H9 (cell line): Measurements from ENCODE around the gene TARBP2. TPM values are rescaled to one million over a fixed set of nuclear protein-coding genes. Genes with fewer than 3 reads are reported as not detected.
A peak's percentile ranks its signal among the peaks of the same experiment; 100 is the strongest.

Source experiments
- DNase-seq: peaks from one replicate; pipeline ENCODE4 v3.0.0-alpha.2; 2017
- H2AFZ ChIP-seq: one replicate; pipeline ENCODE4 v1.6.1; 2013; ENCODE audit warnings: mild to moderate bottlenecking, low read length, control low read depth, moderate library complexity
- H2AK5ac ChIP-seq: 2 replicates; pipeline ENCODE4 v1.6.1; 2013; ENCODE audit warnings: low read length, control low read depth, mixed read lengths; ENCODE audit not compliant: insufficient read length
- H2BK120ac ChIP-seq: one replicate; pipeline ENCODE4 v1.6.1; 2013; ENCODE audit warnings: low read depth, mild to moderate bottlenecking, low read length, control low read depth, inconsistent platforms; ENCODE audit not compliant: poor library complexity, severe bottlenecking
- H2BK12ac ChIP-seq: 2 replicates; pipeline ENCODE4 v1.6.1; 2013; ENCODE audit warnings: low read length, control low read depth, mixed read lengths, low read depth; ENCODE audit not compliant: insufficient read length
- H2BK15ac ChIP-seq: 2 replicates; pipeline ENCODE4 v1.6.1; 2013; ENCODE audit warnings: low read depth, low read length, control low read depth
- H2BK20ac ChIP-seq: one replicate; pipeline ENCODE4 v1.6.1; 2013; ENCODE audit warnings: low read depth, mild to moderate bottlenecking, low read length, control low read depth, inconsistent platforms; ENCODE audit not compliant: poor library complexity, severe bottlenecking
- H2BK5ac ChIP-seq: 2 replicates; pipeline ENCODE4 v1.6.1; 2013; ENCODE audit warnings: low read length, control low read depth, mixed read lengths; ENCODE audit not compliant: insufficient read length
- H3K14ac ChIP-seq: 2 replicates; pipeline ENCODE4 v1.6.1; 2013; ENCODE audit warnings: low read length, control low read depth; ENCODE audit not compliant: insufficient read depth
- H3K18ac ChIP-seq: 2 replicates; pipeline ENCODE4 v1.6.1; 2013; ENCODE audit warnings: low read depth, mild to moderate bottlenecking, mixed read lengths, low read length, control low read depth; ENCODE audit not compliant: insufficient read length
- H3K23ac ChIP-seq: 2 replicates; pipeline ENCODE4 v1.6.1; 2013; ENCODE audit warnings: low read length, control low read depth, mixed read lengths, low read depth; ENCODE audit not compliant: insufficient read length
- H3K23me2 ChIP-seq: 2 replicates; pipeline ENCODE4 v1.6.1; 2013; ENCODE audit warnings: low read depth, mild to moderate bottlenecking, mixed read lengths, low read length, control low read depth; ENCODE audit not compliant: insufficient read length, poor library complexity, severe bottlenecking
- H3K27ac ChIP-seq: 2 replicates; pipeline ENCODE4 v1.5.1; 2013; ENCODE audit warnings: low read length, control low read depth, mixed read lengths, low read depth; ENCODE audit not compliant: insufficient read length
- H3K27me3 ChIP-seq: 2 replicates; pipeline ENCODE4 v1.6.1; 2013; ENCODE audit warnings: low read length, control low read depth, inconsistent platforms; ENCODE audit not compliant: insufficient read depth
- H3K4ac ChIP-seq: 2 replicates; pipeline ENCODE4 v1.6.1; 2013; ENCODE audit warnings: low read depth, mild to moderate bottlenecking, control low read depth, inconsistent platforms, low read length, moderate library complexity
- H3K4me1 ChIP-seq: 2 replicates; pipeline ENCODE4 v1.6.1; 2013; ENCODE audit warnings: low read length, control low read depth, inconsistent platforms; ENCODE audit not compliant: insufficient read depth
- H3K4me2 ChIP-seq: 2 replicates; pipeline ENCODE4 v1.6.1; 2013; ENCODE audit warnings: low read length, control low read depth, mixed read lengths; ENCODE audit not compliant: insufficient read length, insufficient read depth
- H3K56ac ChIP-seq: 2 replicates; pipeline ENCODE4 v1.6.1; 2013; ENCODE audit warnings: low read depth, mild to moderate bottlenecking, mixed read lengths, low read length, control low read depth; ENCODE audit not compliant: insufficient read length
- H3K79me1 ChIP-seq: 2 replicates; pipeline ENCODE4 v1.6.1; 2013; ENCODE audit warnings: low read depth, mild to moderate bottlenecking, moderate library complexity, low read length, control low read depth, inconsistent platforms; ENCODE audit not compliant: insufficient read depth, poor library complexity, severe bottlenecking
- H3K79me2 ChIP-seq: 2 replicates; pipeline ENCODE4 v1.6.1; 2013; ENCODE audit warnings: low read length, control low read depth, inconsistent platforms; ENCODE audit not compliant: insufficient read depth
- H3K9ac ChIP-seq: 2 replicates; pipeline ENCODE4 v1.6.1; 2013; ENCODE audit warnings: low read length, control low read depth, mixed read lengths; ENCODE audit not compliant: insufficient read length; ENCODE audit errors: extremely low read depth
- H3K9me3 ChIP-seq: one replicate; pipeline ENCODE4 v1.6.1; 2013; ENCODE audit warnings: low read depth, low read length, inconsistent platforms; ENCODE audit not compliant: control insufficient read depth
- H3T11ph ChIP-seq: one replicate; pipeline ENCODE4 v1.6.1; 2013; ENCODE audit warnings: mild to moderate bottlenecking, low read length, control low read depth, inconsistent platforms
- H4K20me1 ChIP-seq: one replicate; pipeline ENCODE4 v1.6.1; 2013; ENCODE audit not compliant: control insufficient read depth, insufficient read length, insufficient read depth
- H4K5ac ChIP-seq: 2 replicates; pipeline ENCODE4 v1.6.1; 2013; ENCODE audit warnings: low read depth, mild to moderate bottlenecking, mixed read lengths, low read length, control low read depth; ENCODE audit not compliant: insufficient read length
- H4K8ac ChIP-seq: replicated peaks from 2 replicates; pipeline ENCODE4 v1.6.1; 2013; ENCODE audit warnings: low read length, control low read depth, mixed read lengths, low read depth; ENCODE audit not compliant: insufficient read length
- H4K91ac ChIP-seq: 2 replicates; pipeline ENCODE4 v1.6.1; 2013; ENCODE audit warnings: low read depth, mild to moderate bottlenecking, moderate library complexity, mixed read lengths, low read length, control low read depth; ENCODE audit not compliant: insufficient read length
- H3K27ac Mint-ChIP-seq, 3 experiments: 2 replicates in 2 of 3; 3 replicates in 1 of 3; pipeline ENCODE4 v1.8.0; 2020 to 2021; ENCODE audit warnings: mixed read lengths in 3 of 3, mild to moderate bottlenecking in 1 of 3, moderate library complexity in 1 of 3
- H3K27me3 Mint-ChIP-seq: 2 replicates; pipeline ENCODE4 v1.8.0; 2021; ENCODE audit warnings: low read depth, mild to moderate bottlenecking, moderate library complexity, mixed read lengths
- H3K36me3 Mint-ChIP-seq, 3 experiments: 2 replicates in 2 of 3; 3 replicates in 1 of 3; pipeline ENCODE4 v1.8.0; 2020 to 2021; ENCODE audit warnings: low read depth in 3 of 3, mixed read lengths in 3 of 3; ENCODE audit not compliant: insufficient read depth in 1 of 3
- H3K4me1 Mint-ChIP-seq, 2 experiments: 2 replicates each; pipeline ENCODE4 v1.8.0; 2020; ENCODE audit warnings: mixed read lengths in 2 of 2
- H3K4me3 Mint-ChIP-seq, 2 experiments: 2 replicates in 1 of 2; 3 replicates in 1 of 2; pipeline ENCODE4 v1.8.0; 2020 to 2021; ENCODE audit warnings: mild to moderate bottlenecking in 2 of 2, mixed read lengths in 2 of 2, moderate library complexity in 1 of 2
- H3K9me3 Mint-ChIP-seq, 2 experiments: 2 replicates in 1 of 2; 3 replicates in 1 of 2; pipeline ENCODE4 v1.8.0; 2020; ENCODE audit warnings: mild to moderate bottlenecking in 2 of 2, mixed read lengths in 2 of 2, moderate library complexity in 1 of 2
- WGBS: extraction: QIAGEN DNeasy Blood & Tissue Kit; methylation state at CpG from one replicate; pipeline ENCODE4 v1.1.7; 2013; ENCODE audit warnings: missing lambda C conversion rate, low lambda C conversion rate, mixed read lengths; ENCODE audit not compliant: insufficient read length; ENCODE audit errors: extremely low coverage; 5-methylcytosine and 5-hydroxymethylcytosine counted together
- total RNA-seq: library from RNA; stranded (reverse); gene quantifications from 2 replicates; pipeline ENCODE4 v1.2.1, GENCODE V29; 2021
- TF ChIP-seq, protein P1 (sequence below): fragments of 200-600 bp; sonication (generic); conservative IDR thresholded peaks from 3 replicates; pipeline ENCODE4 v1.8.0; 2021; ENCODE audit warnings: antibody characterized with exemption, mild to moderate bottlenecking

The TARBP2 gene
- total RNA-seq, 1 experiment from 2014 or later: 79.2 TPM

DNA sequence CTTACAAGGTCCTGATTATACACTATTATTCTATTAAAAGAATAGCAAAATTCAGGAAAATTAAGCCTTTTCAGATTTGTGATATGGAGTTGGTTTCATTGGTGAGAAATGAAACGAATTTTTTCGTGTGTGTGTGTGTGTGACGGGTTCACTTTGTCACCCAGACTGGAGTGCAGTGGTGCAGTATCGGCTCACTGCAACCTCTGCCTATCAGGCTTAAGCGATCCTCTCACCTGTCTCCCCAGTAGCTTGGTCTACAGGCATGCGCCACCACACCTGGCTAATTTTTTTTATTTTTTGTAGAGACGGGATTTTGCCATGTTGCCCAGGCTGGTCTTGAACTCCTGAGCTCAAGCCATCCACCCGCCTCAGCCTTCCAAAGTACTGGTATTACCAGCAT, 39.5 kb upstream of the TARBP2 start:
- Histone ChIP-seq H2AFZ (no peak overlapping the region), H3K9me3 (no peaks in the 10 kb centered on the region), H3K9ac (no peak overlapping the region), H3K23me2 (no peaks in the 10 kb centered on the region), H3K27ac (no peak overlapping the region), H2BK15ac (no peak overlapping the region), H3K4me2 (no peak overlapping the region), H4K91ac (no peak overlapping the region), H2BK20ac (no peak overlapping the region), H3K79me1 (peaks cover 18% of the 10 kb centered on the region), H3K4ac (no peak overlapping the region), H4K5ac (no peak overlapping the region), H3K18ac (no peak overlapping the region), H2BK120ac (no peak overlapping the region), H3K79me2 (peaks cover 3% of the 10 kb centered on the region), H4K20me1 (no peaks in the 10 kb centered on the region), H3T11ph (no peak overlapping the region), H2BK5ac (no peak overlapping the region), H2BK12ac (no peak overlapping the region), H3K23ac (no peak overlapping the region), H3K27me3 (no peaks in the 10 kb centered on the region), H2AK5ac (no peak overlapping the region), H4K8ac (no peak overlapping the region), H3K4me1 (no peaks in the 10 kb centered on the region), H3K56ac (no peak overlapping the region), H3K14ac (no peak overlapping the region)
- 100% methylated on average over 2 of the region's 8 CpGs for WGBS
- Mint-ChIP-seq H3K36me3 (peaks cover 80 to 96% (median 94%) of the 10 kb centered on the region in 3 experiments), H3K9me3 (no peaks in the 10 kb centered on the region), H3K27me3 (no peaks in the 10 kb centered on the region), H3K4me1 (peaks cover 48 to 71% of the 10 kb centered on the region in 2 experiments), H3K27ac (peak overlapping the region in 1 of 3 experiments; percentile 87; a peak in 1 of 7 replicates), H3K4me3 (no peak overlapping the region; a peak in 2 of 5 replicates)
- no peak for DNase-seq
- TF ChIP-seq, protein P1, sequence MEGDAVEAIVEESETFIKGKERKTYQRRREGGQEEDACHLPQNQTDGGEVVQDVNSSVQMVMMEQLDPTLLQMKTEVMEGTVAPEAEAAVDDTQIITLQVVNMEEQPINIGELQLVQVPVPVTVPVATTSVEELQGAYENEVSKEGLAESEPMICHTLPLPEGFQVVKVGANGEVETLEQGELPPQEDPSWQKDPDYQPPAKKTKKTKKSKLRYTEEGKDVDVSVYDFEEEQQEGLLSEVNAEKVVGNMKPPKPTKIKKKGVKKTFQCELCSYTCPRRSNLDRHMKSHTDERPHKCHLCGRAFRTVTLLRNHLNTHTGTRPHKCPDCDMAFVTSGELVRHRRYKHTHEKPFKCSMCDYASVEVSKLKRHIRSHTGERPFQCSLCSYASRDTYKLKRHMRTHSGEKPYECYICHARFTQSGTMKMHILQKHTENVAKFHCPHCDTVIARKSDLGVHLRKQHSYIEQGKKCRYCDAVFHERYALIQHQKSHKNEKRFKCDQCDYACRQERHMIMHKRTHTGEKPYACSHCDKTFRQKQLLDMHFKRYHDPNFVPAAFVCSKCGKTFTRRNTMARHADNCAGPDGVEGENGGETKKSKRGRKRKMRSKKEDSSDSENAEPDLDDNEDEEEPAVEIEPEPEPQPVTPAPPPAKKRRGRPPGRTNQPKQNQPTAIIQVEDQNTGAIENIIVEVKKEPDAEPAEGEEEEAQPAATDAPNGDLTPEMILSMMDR: no peak
